Adrenal gland (tissue), 5 donors: ENCODE data around the gene COA4.

Source experiments
- POLR2A ChIP-seq, 2 donors: fragments of 450-650 bp; IDR thresholded peaks; one replicate each; pipeline ENCODE4 v1.6.1; 2017; ENCODE audit warnings: antibody characterized with exemption in 2 of 2, mild to moderate bottlenecking in 2 of 2, moderate library complexity in 1 of 2
- TF ChIP-seq, protein P1 (sequence below), 6 experiments: fragments of 450-650 bp in 4 of 6; fragments of 200-600 bp in 2 of 6; sonication (generic) in 1 of 6; IDR thresholded peaks; 1 replicate in 5 of 6; 2 replicates in 1 of 6; pipeline versions ENCODE4 v1.5.1 to v1.8.0; 2016 to 2021; ENCODE audit warnings: antibody characterized with exemption in 6 of 6, mild to moderate bottlenecking in 2 of 6, moderate library complexity in 1 of 6
- donor health status: DM: no; HTN: no; CAD: no.

DNA sequence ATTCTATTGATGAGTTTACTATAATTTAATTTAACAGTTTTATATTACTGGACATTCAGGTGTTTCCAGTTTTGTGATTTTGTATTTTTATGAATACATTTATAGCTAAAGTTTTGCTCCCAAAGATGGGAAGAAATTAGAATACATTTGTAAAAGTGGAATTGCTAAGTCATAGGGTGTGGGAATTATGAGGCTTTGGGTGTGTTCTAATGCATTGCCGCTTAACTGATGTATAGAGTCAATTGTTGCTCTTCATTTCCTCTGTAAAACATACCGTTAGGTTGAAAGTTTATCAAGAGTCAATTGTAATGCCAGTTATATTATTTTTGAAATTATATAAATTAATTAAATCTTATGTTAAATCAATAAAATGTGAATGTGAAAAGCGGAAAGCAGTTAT lies 16.4 kb upstream of the COA4 start:
- TF ChIP-seq, protein P1, sequence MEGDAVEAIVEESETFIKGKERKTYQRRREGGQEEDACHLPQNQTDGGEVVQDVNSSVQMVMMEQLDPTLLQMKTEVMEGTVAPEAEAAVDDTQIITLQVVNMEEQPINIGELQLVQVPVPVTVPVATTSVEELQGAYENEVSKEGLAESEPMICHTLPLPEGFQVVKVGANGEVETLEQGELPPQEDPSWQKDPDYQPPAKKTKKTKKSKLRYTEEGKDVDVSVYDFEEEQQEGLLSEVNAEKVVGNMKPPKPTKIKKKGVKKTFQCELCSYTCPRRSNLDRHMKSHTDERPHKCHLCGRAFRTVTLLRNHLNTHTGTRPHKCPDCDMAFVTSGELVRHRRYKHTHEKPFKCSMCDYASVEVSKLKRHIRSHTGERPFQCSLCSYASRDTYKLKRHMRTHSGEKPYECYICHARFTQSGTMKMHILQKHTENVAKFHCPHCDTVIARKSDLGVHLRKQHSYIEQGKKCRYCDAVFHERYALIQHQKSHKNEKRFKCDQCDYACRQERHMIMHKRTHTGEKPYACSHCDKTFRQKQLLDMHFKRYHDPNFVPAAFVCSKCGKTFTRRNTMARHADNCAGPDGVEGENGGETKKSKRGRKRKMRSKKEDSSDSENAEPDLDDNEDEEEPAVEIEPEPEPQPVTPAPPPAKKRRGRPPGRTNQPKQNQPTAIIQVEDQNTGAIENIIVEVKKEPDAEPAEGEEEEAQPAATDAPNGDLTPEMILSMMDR (IDR thresholded peaks at IDR 0.05): no peak
- no peak for TF ChIP-seq POLR2A (IDR thresholded peaks at IDR 0.05)
